ENCODE measurements around the gene BBX.
"Not testable (repeated sequence)": the region's sequence is repeated elsewhere in the genome, so short reads cannot be mapped to it uniquely, and the experiment has no call there.

The BBX gene

DNA sequence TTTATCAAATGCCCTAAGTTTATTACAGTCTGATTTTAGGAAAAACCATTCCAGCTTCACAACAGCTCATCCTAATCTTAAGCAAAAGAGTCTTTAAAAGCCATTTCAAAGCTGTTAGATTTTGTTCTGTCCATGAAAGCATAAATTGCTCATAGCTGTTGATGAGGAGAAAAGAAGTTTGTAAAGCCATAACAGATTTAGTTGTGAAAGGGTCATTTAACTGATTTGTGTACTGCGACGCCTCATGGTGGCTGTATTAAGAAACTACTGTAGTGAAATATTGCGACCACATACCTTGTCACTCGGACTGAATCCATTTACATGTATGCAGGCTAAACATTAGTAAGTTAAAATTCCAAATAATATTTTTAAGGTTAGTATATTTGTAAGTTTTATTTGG, 20.9 kb downstream of the BBX start:
- DNase-seq, result no peak

DNA sequence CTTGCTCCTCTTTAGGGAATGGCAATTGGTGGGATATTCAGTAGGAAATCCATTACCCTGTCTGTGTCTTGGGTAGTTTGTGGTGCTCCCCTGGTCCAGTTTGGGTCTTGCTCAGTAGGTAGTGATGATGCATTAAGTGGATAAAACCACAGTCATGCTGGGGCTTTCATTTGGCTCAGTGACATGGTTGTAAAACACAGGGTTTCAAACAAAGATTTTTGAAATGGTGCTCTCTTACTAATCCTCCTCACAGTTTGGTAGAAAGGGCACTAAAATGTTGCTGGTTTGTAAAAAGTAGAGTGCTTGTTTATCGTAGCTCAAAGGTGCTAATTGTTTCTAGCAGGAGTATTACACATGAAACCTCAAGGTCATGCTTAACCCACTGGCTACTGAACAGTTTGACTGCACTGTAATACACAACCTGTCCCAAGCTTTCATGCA, 22.9 kb downstream of the BBX start:
- peak; percentile 24 for DNase-seq

DNA sequence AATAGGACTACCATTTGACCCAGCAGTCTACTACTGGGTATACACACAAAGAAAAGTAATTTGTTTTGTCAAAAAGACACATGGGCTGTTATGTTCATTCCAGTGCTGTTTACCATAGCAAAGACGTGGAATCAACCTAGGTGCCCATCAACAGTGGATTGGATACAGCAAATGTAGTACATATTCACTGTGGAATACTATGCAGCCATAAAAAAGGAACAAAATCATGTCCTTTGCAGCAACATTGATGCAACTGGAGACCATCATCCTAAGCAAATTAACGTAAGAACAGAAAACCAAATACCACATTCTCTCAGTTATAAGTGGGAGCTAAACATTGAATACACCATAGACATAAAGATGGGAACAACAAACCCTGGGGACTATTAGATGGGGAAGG, 25.8 kb downstream of the BBX start:
- DNase-seq, result no peak

DNA sequence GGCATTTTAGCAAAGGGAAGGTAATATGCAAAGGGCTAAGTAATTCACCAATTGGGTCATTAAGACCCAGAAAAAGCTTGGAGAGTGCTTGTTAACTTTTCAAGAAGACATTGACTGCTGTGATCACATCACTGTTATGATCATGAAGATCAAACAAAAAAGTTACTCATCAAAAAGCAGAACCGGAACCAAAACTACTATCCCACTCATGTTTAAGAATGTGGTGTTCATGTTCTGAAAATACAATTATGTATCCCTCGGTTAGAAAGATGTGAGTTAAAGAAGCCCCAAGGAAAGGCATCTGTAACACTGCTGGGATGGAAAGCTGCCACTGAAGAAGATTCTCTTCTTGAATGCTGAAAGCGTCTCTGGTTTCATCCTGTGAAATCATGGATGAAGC, 32.6 kb downstream of the BBX start:
- DNase-seq, result no peak

DNA sequence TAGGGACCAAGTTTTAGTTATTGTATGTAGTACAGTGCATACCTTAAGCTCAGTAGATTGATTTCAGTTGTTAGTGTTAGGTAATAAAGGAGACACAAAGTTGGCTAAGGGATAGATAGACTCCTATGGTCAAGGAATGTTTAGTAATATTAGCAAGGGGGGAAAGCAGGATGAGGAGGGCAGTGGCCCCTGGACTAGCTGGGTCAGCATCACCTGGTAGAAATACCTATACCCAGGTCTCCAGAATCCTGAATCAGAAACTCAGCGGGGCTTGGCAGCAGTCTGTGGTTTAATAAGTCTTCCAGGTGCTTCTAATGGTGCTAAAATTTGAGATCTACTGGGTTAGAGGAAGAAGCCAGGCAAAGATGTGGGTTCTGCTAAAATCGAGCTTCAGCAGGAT, 35.0 kb downstream of the BBX start:
- DNase-seq, result no peak

DNA sequence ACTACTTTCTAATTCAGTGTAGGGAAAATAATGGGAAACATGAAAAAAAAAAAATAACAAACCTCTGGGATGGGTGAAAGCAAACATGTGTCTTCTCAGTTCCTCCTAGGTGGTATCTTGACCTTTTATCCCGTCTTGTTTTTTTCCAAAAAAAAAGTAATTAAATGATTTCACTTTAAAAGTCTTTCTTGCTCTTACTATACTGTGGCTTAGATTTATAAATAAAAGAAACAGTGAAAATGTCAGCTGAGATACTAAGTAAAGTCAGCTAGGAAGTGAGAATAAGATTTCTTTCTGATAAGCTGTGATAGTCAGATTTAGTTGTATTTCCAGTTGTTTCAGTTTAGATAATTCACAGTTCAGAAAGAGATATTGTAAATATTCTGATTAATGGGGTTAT, 37.4 kb downstream of the BBX start:
- DNase-seq, result no peak

DNA sequence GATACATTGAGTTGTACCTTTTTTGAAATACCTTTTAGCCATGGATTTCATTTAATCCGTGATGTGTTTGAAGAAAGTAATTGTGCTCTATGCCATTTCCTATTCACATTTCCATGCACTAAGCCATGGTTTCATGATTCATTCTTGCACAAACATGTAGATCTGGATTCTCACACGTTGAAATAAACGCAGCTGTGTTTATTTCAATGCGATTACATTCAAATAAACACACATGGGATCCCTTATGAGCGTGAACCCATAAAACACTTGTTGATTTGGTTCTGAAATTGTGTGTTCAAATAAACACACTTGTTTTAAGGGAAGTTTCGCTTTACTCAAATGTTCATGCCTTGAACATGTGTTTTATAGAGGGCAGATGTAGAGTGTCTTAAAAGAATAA, 39.2 kb downstream of the BBX start:
- DNase-seq, result no peak

DNA sequence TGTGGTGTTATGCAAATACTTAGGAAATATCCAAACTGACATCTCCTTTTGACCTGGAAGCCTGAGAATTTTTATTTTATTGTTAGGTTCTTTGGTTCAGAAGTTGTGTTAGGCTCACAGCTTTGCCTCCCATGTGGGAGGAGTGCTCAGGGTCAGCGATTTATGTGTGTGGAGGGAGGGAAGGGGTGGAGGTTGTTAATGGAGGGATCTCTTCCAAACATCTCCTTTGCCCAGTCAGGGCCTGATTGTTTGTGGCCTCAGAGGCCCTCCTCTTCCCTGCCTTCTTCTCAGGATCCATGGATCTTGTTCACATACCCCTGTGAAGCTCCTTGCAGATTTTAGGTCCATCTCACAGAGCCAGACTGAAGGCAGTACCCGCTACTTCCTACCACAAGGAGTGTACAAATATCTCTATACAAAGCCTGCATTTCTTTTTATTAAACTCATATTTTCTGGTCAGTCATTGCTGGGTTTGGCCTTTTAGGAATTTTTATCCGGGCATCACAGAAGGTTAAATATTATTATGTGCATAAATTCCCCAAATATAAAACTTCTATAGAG, 40.3 kb downstream of the BBX start:
- DNase-seq, result no peak

DNA sequence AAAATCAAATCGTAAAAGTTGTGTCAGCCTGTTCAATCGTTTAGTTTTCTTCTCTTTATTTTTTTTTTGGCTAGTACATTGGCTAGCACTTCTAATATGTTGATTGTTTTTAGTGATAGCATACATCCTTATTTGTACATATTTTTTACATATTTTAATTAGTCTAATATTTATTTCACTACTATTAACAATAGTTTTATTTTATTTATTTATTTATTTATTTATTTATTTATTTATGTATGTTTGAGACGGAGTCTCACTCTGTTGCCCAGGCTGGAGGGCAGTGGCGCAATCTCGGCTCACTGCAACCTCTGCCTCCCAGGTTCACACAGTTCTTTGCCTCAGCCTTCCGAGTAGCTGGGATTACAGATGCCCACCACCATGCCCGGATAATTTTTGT, 42.5 kb downstream of the BBX start:
- DNase-seq, result not testable (repeated sequence)

DNA sequence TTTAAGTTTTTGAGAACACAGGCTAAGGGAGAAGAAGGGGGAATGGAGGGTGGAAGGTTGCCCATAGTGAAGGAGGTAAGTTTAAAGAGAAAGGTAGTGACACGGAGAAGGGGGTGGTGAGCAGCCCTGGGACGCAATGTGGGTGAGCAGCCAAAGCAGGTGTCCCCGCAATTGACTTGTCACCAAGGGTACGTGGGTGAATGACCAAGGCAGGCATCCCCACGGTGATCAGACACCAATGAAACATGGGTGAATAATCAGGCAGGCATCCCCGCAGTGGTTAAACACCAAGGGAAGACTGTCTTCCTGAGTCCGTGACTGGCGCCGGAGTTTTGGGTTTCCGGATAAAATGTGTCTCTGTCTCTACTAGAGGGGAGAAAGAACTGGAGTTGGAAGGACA, 48.3 kb downstream of the BBX start:
- DNase-seq, result not testable (repeated sequence)

DNA sequence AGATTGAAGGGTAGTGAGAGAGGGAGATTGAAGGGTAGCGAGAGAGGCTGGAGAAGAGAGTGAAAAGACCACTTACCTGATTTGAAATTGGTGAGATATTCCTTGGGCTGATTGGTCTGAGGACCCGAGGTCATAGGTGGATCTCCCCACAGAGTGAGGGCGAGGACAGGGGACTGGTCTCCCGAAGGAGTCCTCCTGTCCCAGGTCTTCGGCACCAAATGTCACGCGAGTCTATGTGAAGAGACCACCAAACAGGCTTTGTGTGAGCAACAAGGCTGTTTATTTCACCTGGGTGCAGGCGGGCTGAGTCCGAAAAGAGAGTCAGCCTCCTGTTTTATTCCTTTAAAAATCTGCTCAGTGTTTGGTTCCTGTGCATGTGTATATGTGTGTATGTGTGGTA, 48.7 kb downstream of the BBX start:
- not testable (repeated sequence) for DNase-seq

DNA sequence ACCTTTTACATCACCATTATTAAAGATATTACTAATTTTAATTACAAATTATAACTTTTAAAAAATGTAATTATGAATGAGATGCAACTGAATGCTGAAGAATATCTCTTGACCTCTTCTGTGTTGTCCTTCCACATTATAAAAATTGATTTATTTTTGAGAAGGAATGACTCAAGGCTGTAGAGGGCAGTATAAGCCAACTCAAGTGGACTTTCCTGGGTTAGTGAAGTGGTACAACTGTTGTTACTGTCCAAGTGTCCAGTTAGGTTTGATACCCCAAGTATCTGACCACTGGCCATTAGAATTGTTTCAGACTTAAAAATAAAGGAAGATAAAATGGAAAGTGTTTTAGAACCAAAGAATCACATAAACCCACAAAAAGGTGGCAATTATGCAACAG, 51.9 kb downstream of the BBX start:
- peak; percentile 41 for DNase-seq

DNA sequence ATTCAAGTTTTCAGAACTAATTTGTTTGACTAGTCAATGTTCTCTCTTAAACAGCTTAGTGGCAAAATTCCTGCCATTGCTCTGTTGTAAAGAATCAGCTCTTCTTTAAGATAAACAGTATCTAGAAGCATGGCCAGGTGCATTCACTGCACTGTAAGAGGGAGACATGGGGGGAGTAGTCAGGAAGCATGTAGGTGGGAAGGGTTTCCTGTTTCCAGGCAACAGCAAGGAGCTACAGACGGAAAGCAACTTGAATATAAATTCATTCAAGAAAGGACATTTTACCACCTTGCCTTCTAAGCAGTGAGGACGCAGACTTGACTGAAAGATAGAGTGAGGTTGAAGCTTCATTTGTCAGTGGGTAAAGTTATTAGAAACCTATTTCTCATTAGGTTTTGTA, 55.3 kb downstream of the BBX start:
- DNase-seq, result no peak

DNA sequence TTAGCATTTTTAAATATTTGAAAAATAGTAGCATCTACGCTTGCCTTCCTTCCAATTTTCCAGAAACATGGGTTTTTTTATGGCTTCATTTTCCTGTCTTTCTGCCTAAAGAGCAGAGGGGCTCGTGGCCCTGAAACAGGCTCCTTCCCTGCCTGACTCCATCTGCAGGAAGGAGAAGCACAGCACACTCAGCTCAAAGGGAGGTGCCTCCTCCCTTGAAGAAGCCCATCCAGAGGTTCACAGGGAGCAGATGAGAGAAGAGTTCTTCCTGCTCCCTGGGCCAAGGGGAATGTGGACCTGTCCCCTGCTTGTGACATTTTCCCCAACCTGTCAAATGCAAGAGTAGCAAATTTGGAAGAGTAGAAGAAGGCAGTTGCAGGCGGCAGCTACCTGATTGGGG, 55.8 kb downstream of the BBX start:
- DNase-seq, result no peak

DNA sequence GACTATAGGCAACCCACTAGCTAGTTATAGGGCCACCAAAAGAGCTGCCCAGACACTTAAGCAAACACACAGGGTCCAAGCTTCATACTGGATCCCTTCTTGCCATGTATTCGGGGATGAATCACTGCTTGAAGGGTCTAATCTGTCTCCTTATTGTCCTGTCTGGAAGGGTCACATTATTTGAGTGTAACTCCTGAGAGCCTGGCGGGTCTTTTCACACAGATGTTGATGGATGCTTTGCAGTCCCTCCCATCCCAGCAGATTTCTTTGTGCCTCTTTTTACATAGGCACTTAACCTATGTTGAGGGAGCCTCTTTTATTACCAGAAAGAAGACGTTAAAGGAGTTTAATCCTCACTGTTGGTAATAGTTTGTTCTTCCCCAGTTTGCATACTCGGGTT, 56.6 kb downstream of the BBX start:
- DNase-seq, result no peak

DNA sequence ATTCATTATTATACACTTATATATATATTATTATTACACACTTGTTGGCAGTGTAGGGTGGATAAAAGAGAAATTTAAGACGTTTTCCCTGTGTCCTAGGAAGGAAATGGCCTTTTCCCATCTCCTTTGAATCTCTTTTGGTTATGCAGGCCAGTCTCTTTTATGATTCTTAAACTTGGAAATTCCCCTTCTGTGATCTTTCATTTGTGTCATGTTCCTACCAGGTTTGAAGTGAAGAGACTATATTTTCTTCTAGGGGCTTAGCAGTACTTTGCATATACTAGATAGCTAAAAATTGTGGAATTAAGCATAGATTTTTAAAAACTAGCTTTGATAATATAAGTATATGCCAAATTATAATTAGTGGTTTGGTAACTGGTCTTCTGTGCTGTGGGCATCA, 58.5 kb downstream of the BBX start:
- DNase-seq, result no peak

DNA sequence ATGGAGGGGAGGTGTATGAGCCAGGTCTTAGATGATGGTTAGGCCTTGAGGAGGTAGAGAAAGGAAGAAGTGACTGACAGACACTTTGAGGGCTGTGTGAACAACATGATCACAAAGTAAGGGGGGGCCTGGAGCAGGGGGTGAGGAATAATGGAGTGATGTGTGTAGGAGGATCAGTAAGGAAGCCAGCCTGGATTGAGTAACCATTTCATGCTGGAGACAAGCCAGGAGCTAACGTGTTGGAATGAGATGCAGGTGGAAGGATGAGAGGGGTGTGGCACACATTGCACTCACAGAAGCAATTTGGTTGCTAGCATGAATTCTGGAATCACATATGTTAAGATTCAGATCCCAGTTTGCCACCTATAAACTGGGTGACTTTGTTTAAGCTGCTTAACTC, 65.5 kb downstream of the BBX start:
- no peak for DNase-seq

DNA sequence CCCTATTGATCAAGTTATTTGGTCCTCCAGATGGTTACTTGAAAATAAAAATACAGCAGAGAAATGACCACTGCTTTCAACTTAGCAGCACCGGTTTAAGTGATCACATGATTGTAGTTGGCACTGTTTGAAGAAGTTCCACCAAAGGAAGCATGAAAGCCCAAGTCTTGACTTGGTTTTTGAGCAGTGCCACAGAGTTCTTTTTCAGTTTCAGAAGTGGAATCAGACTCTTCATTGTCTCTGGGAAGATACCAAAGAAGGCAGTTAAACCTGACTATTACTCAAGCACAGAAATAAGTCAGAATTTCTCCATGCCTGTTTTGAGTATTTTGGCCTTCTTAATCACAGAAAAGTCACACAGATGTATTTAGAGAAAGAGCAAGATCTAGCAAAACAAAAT, 66.7 kb downstream of the BBX start:
- DNase-seq, result no peak

DNA sequence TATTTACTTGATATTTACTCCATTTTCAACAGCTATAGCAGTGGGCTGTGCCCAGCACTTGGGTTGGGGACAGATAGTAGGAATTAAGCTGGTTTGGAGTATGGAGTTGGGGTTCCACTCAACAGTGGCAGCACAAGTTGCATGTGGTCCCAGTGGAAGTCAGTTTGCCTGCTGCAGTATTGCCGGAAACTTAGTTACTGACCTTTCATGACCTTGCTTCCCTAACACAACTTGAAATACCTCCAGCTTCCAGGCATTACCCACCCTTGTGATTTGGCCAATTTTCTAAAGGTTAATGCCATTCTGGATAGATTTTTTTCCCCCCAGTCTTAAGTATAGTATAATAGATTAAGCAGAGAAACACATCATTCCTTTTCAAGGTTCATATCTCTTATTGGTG, 68.0 kb downstream of the BBX start:
- DNase-seq, result no peak

DNA sequence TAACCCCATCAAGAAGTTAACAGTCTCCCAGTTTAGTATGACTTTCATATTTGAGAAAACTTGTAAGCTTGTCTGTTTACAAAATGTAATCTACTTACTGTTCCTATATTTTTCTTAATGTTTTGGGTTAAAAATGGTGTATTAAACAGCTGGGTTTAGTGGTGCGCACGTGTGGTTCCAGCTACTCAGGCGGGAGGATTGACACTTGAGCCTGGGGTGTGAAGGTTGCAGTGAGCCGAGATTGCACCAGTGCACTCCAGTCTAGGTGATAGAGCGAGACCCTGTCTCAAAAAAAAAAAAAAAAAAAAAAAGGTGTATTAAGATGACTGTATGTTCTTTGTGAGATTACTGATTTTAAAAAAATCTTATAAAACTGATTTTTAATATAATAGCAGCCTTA, 69.3 kb downstream of the BBX start:
- no peak for DNase-seq

DNA sequence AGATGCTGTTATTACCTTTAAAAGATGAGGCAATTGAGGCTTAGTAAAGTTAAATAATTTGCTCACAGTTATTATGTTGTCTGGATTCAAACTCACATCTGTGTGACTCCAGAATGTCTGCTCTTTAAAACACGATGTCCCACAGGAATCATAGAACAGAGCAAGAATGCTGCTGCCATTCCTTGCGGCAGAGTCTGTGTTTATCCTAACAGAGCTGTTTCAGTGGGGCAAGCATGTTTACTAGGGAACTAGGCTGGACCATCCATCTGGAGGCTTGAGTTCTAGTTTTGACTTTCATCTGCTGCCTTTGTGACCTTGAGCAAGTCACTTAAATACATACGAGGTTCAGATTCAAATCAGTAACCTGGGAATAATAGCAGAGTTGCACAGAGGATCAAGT, 72.1 kb downstream of the BBX start:
- DNase-seq, result no peak

DNA sequence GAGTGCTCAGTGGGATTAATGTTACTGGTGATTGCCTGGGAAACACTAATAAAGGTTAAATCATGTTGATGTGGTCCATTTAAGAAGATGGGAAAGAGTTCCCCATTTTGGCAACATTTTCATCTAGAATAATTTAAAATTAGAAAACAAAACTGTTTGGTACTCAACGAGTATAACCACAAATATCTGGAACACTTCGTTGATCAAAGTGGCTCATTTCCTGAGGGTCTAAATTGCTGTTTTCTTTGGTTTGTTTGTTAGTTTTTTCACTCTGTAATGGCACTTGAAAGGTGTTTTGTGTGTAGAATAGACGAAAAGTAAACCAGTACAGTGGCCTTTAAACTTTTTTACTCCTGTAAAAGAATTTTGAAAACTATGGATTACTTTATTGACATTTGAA, 73.9 kb downstream of the BBX start:
- DNase-seq, result no peak

DNA sequence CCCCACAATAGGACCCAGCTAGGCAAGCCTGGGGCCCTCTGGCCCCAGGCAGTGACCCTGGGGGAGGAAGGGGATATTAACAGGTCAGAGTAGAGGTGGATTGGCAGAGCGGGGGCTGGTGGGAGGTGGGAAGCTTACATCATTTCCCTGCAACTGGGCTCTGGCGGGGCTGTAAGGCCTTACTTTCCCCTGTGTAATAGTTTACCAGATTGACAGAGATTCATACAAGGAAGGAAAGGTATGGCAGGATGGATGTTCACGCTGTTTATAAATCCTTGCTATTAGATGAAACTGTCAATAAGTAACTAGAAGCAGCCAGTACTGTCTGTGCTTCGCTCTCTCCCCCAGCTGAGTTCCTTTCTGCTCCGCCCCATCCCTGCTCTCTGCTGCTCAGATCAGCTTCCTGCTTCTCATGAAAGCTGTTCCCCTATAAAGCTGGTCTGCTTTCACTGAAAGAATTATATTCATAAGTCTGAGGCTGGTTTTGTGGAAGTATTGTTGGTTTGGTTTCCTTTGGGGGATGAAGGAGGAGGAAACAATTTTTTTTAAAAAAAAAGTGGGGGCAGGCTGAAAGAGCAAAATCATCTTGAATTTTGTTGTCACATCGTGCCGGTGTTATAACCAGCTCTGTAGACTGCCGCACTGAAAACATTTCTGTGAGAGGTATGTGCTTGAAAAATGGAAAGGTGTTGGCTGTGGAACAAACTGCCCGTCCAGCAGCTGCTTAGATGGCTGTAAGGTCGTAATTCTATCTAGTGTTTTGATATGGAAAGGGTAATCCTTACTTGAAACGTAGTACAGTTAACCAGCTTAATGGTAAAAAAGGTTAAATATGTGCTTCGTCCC, 76.4 kb downstream of the BBX start:
- DNase-seq, result peak; percentile 51

DNA sequence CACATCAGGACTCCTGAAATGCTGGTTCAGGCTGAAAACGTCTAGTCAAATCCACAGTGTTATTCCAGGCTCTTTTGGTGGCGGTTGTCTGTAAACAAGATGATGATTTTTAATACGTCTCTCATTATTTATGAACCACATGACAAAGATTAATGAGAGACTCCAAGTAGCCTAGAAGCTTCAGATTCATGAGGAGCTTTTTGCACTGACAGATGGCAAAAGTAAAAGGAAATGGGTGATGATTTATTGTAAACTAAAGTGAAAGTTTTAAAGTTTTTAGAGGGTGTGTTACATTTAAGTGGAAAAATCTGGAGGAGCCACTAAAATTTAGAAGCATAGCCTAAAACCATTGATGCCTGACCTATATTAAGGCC, 77.0 kb downstream of the BBX start:
- DNase-seq, result no peak

DNA sequence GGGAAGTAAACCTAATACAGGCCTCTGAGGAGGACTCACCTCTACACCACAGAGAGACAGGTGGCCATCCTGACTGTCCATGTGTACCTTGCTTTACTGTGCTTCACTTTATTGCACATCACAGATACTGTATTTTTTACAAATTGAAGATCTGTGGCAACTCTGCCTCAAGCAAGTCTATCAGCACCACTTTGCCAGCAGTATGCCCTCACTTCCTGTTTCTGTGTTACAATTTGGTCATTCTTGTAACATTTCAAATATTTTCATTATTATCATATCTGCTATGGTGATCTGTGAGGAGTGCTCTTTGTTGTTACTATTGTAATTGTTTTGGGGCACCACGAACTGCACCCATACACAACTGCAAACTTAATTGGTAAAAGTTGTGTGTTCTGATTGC, 78.0 kb downstream of the BBX start:
- DNase-seq, result no peak

Data from fibroblast of skin of scalp (primary cell).